ENCODE measurements around the gene LAYN. TPM values are rescaled to one million over a fixed set of nuclear protein-coding genes. Genes with fewer than 3 reads are reported as not detected.

Gene LAYN
- total RNA-seq, 1 donor from 2014 or later = 11.0 TPM

GRCh38 chr11:111530091-111530490, 10.4 kb upstream of the LAYN start:
- no peak overlapping the region for H3K9ac ChIP-seq (ENCODE audit: low read depth in 1 of 3, low read length in 3 of 3)
- no peak overlapping the region for H3K4me3 ChIP-seq (ENCODE audit: low read length in 3 of 3)
- H3K27ac ChIP-seq (ENCODE audit: low read depth, low read length) = no peak overlapping the region
- peaks cover 0 to 2% (median 0%) of the 10 kb centered on the region in 3 donors for H3K27me3 ChIP-seq (ENCODE audit: control insufficient read depth in 3 of 3, insufficient read depth in 3 of 3, low read length in 3 of 3)
- H3K4me1 ChIP-seq (ENCODE audit: control insufficient read depth in 3 of 3, insufficient read depth in 3 of 3, low read length in 3 of 3) = no peaks in the 10 kb centered on the region
- no peaks in the 10 kb centered on the region for H3K9me3 ChIP-seq (ENCODE audit: control insufficient read depth in 3 of 3, low read length in 3 of 3)
- no peaks in the 10 kb centered on the region for H3K36me3 ChIP-seq (ENCODE audit: control insufficient read depth in 3 of 3, insufficient read depth in 3 of 3, low read length in 3 of 3)

GRCh38 chr11:111531136-111531535, 9.4 kb upstream of the LAYN start:
- no peak overlapping the region for H3K9ac ChIP-seq (ENCODE audit: low read depth in 1 of 3, low read length in 3 of 3)
- no peaks in the 10 kb centered on the region for H3K9me3 ChIP-seq (ENCODE audit: control insufficient read depth in 3 of 3, low read length in 3 of 3)
- peaks cover 0 to 2% (median 0%) of the 10 kb centered on the region in 3 donors for H3K27me3 ChIP-seq (ENCODE audit: control insufficient read depth in 3 of 3, insufficient read depth in 3 of 3, low read length in 3 of 3)
- H3K36me3 ChIP-seq (ENCODE audit: control insufficient read depth in 3 of 3, insufficient read depth in 3 of 3, low read length in 3 of 3) = no peaks in the 10 kb centered on the region
- no peaks in the 10 kb centered on the region for H3K4me1 ChIP-seq (ENCODE audit: control insufficient read depth in 3 of 3, insufficient read depth in 3 of 3, low read length in 3 of 3)
- H3K27ac ChIP-seq (ENCODE audit: low read depth, low read length) = no peak overlapping the region
- no peak overlapping the region for H3K4me3 ChIP-seq (ENCODE audit: low read length in 3 of 3)

- Histone ChIP-seq H3K4me1 (ENCODE audit: control insufficient read depth in 3 of 3, insufficient read depth in 3 of 3, low read length in 3 of 3) (no peaks in the 10 kb centered on the region), H3K9me3 (ENCODE audit: control insufficient read depth in 3 of 3, low read length in 3 of 3) (no peaks in the 10 kb centered on the region), H3K4me3 (ENCODE audit: low read length in 3 of 3) (no peak overlapping the region), H3K36me3 (ENCODE audit: control insufficient read depth in 3 of 3, insufficient read depth in 3 of 3, low read length in 3 of 3) (no peaks in the 10 kb centered on the region), H3K9ac (ENCODE audit: low read depth in 1 of 3, low read length in 3 of 3) (no peak overlapping the region), H3K27me3 (ENCODE audit: control insufficient read depth in 3 of 3, insufficient read depth in 3 of 3, low read length in 3 of 3) (peaks cover 0 to 2% (median 0%) of the 10 kb centered on the region in 3 donors), H3K27ac (ENCODE audit: low read depth, low read length) (no peak overlapping the region)
These were observed 8.7 kb upstream of the LAYN start for GRCh38 chr11:111531687-111532364.

GRCh38 chr11:111532365-111532709, 8.2 kb upstream of the LAYN start:
- Histone ChIP-seq H3K27me3 (ENCODE audit: control insufficient read depth in 3 of 3, insufficient read depth in 3 of 3, low read length in 3 of 3) (peaks cover 0 to 2% (median 0%) of the 10 kb centered on the region in 3 donors), H3K9ac (ENCODE audit: low read depth in 1 of 3, low read length in 3 of 3) (no peak overlapping the region), H3K4me1 (ENCODE audit: control insufficient read depth in 3 of 3, insufficient read depth in 3 of 3, low read length in 3 of 3) (no peaks in the 10 kb centered on the region), H3K27ac (ENCODE audit: low read depth, low read length) (no peak overlapping the region), H3K4me3 (ENCODE audit: low read length in 3 of 3) (no peak overlapping the region), H3K9me3 (ENCODE audit: control insufficient read depth in 3 of 3, low read length in 3 of 3) (no peaks in the 10 kb centered on the region), H3K36me3 (ENCODE audit: control insufficient read depth in 3 of 3, insufficient read depth in 3 of 3, low read length in 3 of 3) (no peaks in the 10 kb centered on the region)

GRCh38 chr11:111535281-111535680, 5.2 kb upstream of the LAYN start:
- Histone ChIP-seq H3K9ac (ENCODE audit: low read depth in 1 of 3, low read length in 3 of 3) (no peak overlapping the region), H3K36me3 (ENCODE audit: control insufficient read depth in 3 of 3, insufficient read depth in 3 of 3, low read length in 3 of 3) (no peaks in the 10 kb centered on the region), H3K27me3 (ENCODE audit: control insufficient read depth in 3 of 3, insufficient read depth in 3 of 3, low read length in 3 of 3) (peaks cover 0 to 2% (median 0%) of the 10 kb centered on the region in 3 donors), H3K9me3 (ENCODE audit: control insufficient read depth in 3 of 3, low read length in 3 of 3) (no peaks in the 10 kb centered on the region), H3K27ac (ENCODE audit: low read depth, low read length) (no peak overlapping the region), H3K4me1 (ENCODE audit: control insufficient read depth in 3 of 3, insufficient read depth in 3 of 3, low read length in 3 of 3) (peaks cover 8 to 11% (median 10%) of the 10 kb centered on the region in 3 donors), H3K4me3 (ENCODE audit: low read length in 3 of 3) (no peak overlapping the region)

GRCh38 chr11:111537336-111537860, 3.1 kb upstream of the LAYN start:
- Histone ChIP-seq H3K9ac (ENCODE audit: low read depth in 1 of 3, low read length in 3 of 3) (no peak overlapping the region), H3K27me3 (ENCODE audit: control insufficient read depth in 3 of 3, insufficient read depth in 3 of 3, low read length in 3 of 3) (peaks cover 0 to 2% (median 2%) of the 10 kb centered on the region in 3 donors), H3K9me3 (ENCODE audit: control insufficient read depth in 3 of 3, low read length in 3 of 3) (no peaks in the 10 kb centered on the region), H3K4me1 (ENCODE audit: control insufficient read depth in 3 of 3, insufficient read depth in 3 of 3, low read length in 3 of 3) (peaks cover 23 to 31% (median 27%) of the 10 kb centered on the region in 3 donors), H3K4me3 (ENCODE audit: low read length in 3 of 3) (no peak overlapping the region), H3K27ac (ENCODE audit: low read depth, low read length) (no peak overlapping the region), H3K36me3 (ENCODE audit: control insufficient read depth in 3 of 3, insufficient read depth in 3 of 3, low read length in 3 of 3) (no peaks in the 10 kb centered on the region)

GRCh38 chr11:111538407-111539114, 2.0 kb upstream of the LAYN start:
- Histone ChIP-seq H3K9me3 (ENCODE audit: control insufficient read depth in 3 of 3, low read length in 3 of 3) (no peaks in the 10 kb centered on the region), H3K4me3 (ENCODE audit: low read length in 3 of 3) (no peak overlapping the region), H3K27me3 (ENCODE audit: control insufficient read depth in 3 of 3, insufficient read depth in 3 of 3, low read length in 3 of 3) (peaks cover 0 to 2% (median 2%) of the 10 kb centered on the region in 3 donors), H3K9ac (ENCODE audit: low read depth in 1 of 3, low read length in 3 of 3) (no peak overlapping the region), H3K27ac (ENCODE audit: low read depth, low read length) (no peak overlapping the region), H3K4me1 (ENCODE audit: control insufficient read depth in 3 of 3, insufficient read depth in 3 of 3, low read length in 3 of 3) (peaks cover 23 to 35% (median 27%) of the 10 kb centered on the region in 3 donors), H3K36me3 (ENCODE audit: control insufficient read depth in 3 of 3, insufficient read depth in 3 of 3, low read length in 3 of 3) (no peaks in the 10 kb centered on the region)

- Histone ChIP-seq H3K27me3 (ENCODE audit: control insufficient read depth in 3 of 3, insufficient read depth in 3 of 3, low read length in 3 of 3) (peaks cover 0 to 2% (median under 1%) of the 10 kb centered on the region in 3 donors), H3K4me1 (ENCODE audit: control insufficient read depth in 3 of 3, insufficient read depth in 3 of 3, low read length in 3 of 3) (peaks cover 23 to 35% (median 27%) of the 10 kb centered on the region in 3 donors), H3K9ac (ENCODE audit: low read depth in 1 of 3, low read length in 3 of 3) (peak overlapping the region in 1 of 3 donors; percentile 69), H3K36me3 (ENCODE audit: control insufficient read depth in 3 of 3, insufficient read depth in 3 of 3, low read length in 3 of 3) (peaks cover 0 to 3% (median 0%) of the 10 kb centered on the region in 3 donors), H3K4me3 (ENCODE audit: low read length in 3 of 3) (peak overlapping the region; percentile 61 to 77 (median 75)), H3K27ac (ENCODE audit: low read depth, low read length) (no peak overlapping the region), H3K9me3 (ENCODE audit: control insufficient read depth in 3 of 3, low read length in 3 of 3) (no peaks in the 10 kb centered on the region)
These were observed 950 bp upstream of the LAYN start for GRCh38 chr11:111539426-111540113.

- H3K27ac ChIP-seq (ENCODE audit: low read depth, low read length) = peak overlapping the region; percentile 57
- H3K9ac ChIP-seq (ENCODE audit: low read depth in 1 of 3, low read length in 3 of 3) = peak overlapping the region; percentile 24 to 69 (median 58)
- H3K36me3 ChIP-seq (ENCODE audit: control insufficient read depth in 3 of 3, insufficient read depth in 3 of 3, low read length in 3 of 3) = peaks cover 3 to 5% (median 5%) of the 10 kb centered on the region in 3 donors
- peaks cover 23 to 35% (median 27%) of the 10 kb centered on the region in 3 donors for H3K4me1 ChIP-seq (ENCODE audit: control insufficient read depth in 3 of 3, insufficient read depth in 3 of 3, low read length in 3 of 3)
- H3K9me3 ChIP-seq (ENCODE audit: control insufficient read depth in 3 of 3, low read length in 3 of 3) = no peaks in the 10 kb centered on the region
- peak overlapping the region; percentile 61 to 77 (median 75) for H3K4me3 ChIP-seq (ENCODE audit: low read length in 3 of 3)
- peaks cover 0 to 2% (median 0%) of the 10 kb centered on the region in 3 donors for H3K27me3 ChIP-seq (ENCODE audit: control insufficient read depth in 3 of 3, insufficient read depth in 3 of 3, low read length in 3 of 3)
These were observed 375 bp downstream of the LAYN start for GRCh38 chr11:111540937-111541253.

Measured in skeletal muscle tissue (tissue), 4 donors.